ENCODE results near the gene EVPLL.
"Not testable (repeated sequence)": the region's sequence is repeated elsewhere in the genome, so short reads cannot be mapped to it uniquely, and the experiment has no call there.

The EVPLL gene

DNA sequence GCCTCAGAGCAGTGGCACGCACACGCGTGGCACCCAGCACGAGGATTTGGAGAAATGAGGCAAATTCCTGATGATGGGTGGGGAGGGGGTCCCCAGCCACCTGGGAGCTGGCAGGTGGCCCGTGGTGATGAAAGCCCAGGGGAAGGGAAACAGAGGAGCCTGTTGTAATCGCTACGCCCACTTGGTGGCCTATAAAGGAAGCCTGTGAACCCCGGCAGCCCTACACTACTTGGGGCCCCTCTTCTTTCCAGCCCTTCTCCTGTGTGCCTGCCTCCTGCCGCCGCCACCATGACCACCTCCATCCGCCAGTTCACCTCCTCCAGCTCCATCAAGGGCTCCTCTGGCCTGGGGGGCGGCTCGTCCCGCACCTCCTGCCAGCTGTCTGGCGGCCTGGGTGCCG lies 49.1 kb downstream of the EVPLL start:
- not testable (repeated sequence) for DNase-seq

DNA sequence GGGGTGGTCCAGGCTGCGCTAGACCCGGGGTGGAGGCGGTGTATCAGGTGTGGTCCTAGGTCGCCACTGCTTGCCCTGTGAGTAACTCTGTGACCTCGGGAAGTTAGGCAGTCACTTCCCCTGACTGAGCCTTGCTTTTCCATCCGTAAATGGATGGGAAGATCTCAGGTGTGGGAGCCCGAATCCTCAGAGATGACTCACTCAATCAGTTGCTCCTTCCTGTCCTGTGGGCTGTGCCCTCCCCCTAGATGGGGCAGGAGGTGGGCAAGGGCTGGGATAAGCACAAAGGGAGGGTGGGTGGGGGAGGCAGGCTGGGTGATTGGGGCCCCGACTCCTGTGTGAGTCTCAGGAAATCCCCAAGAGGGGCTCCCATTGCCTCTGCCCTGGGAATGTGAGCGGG lies 54.6 kb downstream of the EVPLL start:
- not testable (repeated sequence) for DNase-seq

Data from 8988T (cell line).